ENCODE results near the gene MBD6.
A peak's percentile ranks its signal among the peaks of the same experiment; 100 is the strongest.

MBD6 gene

GRCh38 chr12:57522011-57522886 lies at the start of gene MBD6:
MBD6 (plus strand) TSS chr12:57522824; CDS start chr12:57524304, 1,480 bp downstream.
- DNase-seq (ENCODE audit: low read depth) = peak; percentile 94

GRCh38 chr12:57473392-57473791 lies 49.2 kb upstream of the MBD6 start:
- DNase-seq (ENCODE audit: low read depth) = no peak

GRCh38 chr12:57473886-57474285 lies 48.7 kb upstream of the MBD6 start:
- DNase-seq (ENCODE audit: low read depth) = no peak

- DNase-seq (ENCODE audit: low read depth) = no peak
Observed at GRCh38 chr12:57474430-57474829, 48.2 kb upstream of the MBD6 start.

- DNase-seq (ENCODE audit: low read depth) = no peak
Observed at GRCh38 chr12:57474862-57475261, 47.8 kb upstream of the MBD6 start.

GRCh38 chr12:57475271-57476161 lies 47.1 kb upstream of the MBD6 start:
- DNase-seq (ENCODE audit: low read depth) = no peak

GRCh38 chr12:57476162-57476992 lies 46.2 kb upstream of the MBD6 start:
- no peak for DNase-seq (ENCODE audit: low read depth)

- no peak for DNase-seq (ENCODE audit: low read depth)
Observed at GRCh38 chr12:57476993-57477709, 45.5 kb upstream of the MBD6 start.

- peak; percentile 44 for DNase-seq (ENCODE audit: low read depth)
Observed at GRCh38 chr12:57477710-57478681, 44.6 kb upstream of the MBD6 start.

- no peak for DNase-seq (ENCODE audit: low read depth)
Observed at GRCh38 chr12:57479043-57479375, 43.6 kb upstream of the MBD6 start.

- peak; percentile 41 for DNase-seq (ENCODE audit: low read depth)
Observed at GRCh38 chr12:57479376-57480115, 43.1 kb upstream of the MBD6 start, which contains the start of gene ARHGAP9. ARHGAP9 (minus strand) TSS chr12:57479866; CDS start chr12:57479406, 460 bp downstream.

- no peak for DNase-seq (ENCODE audit: low read depth)
Observed at GRCh38 chr12:57481671-57482070, 41.0 kb upstream of the MBD6 start.

- peak; percentile 85 for DNase-seq (ENCODE audit: low read depth)
Observed at GRCh38 chr12:57483466-57483865, 39.2 kb upstream of the MBD6 start.

- DNase-seq (ENCODE audit: low read depth) = no peak
Observed at GRCh38 chr12:57485695-57486094, 36.9 kb upstream of the MBD6 start.

- no peak for DNase-seq (ENCODE audit: low read depth)
Observed at GRCh38 chr12:57487055-57487596, 35.5 kb upstream of the MBD6 start.

- DNase-seq (ENCODE audit: low read depth) = peak; percentile 98
Observed at GRCh38 chr12:57487597-57488401, 34.8 kb upstream of the MBD6 start, which contains the start of gene MARS1. MARS1 (plus strand) TSS chr12:57488068; CDS start chr12:57488091, 23 bp downstream.

GRCh38 chr12:57488402-57489156 lies 34.0 kb upstream of the MBD6 start:
- peak; percentile 12 for DNase-seq (ENCODE audit: low read depth)

Measured in EH (cell line).